Smooth muscle cell (in vitro differentiated cells): ENCODE measurements around the gene DIAPH1. TPM values are rescaled to one million over a fixed set of nuclear protein-coding genes. Genes with fewer than 3 reads are reported as not detected.

Experiments used
- DNase-seq: peaks from one replicate; lab custom pipeline; 2025; ENCODE audit not compliant: unreplicated experiment; lab: John Stamatoyannopoulos, UW
- H2AFZ ChIP-seq: fragments of 200-600 bp; sonication (generic); 2 replicates; pipeline ENCODE4 v1.6.0; 2016; ENCODE audit warnings: antibody characterized with exemption, low read depth, mild to moderate bottlenecking
- H3F3A ChIP-seq: fragments of 200-600 bp; sonication (generic); 2 replicates; pipeline ENCODE4 v1.6.0; 2017; ENCODE audit warnings: antibody characterized with exemption, low read depth
- H3K27ac ChIP-seq: fragments of 200-600 bp; sonication (generic); 2 replicates; pipeline ENCODE4 v1.5.1; 2016; ENCODE audit warnings: low read depth, mild to moderate bottlenecking
- H3K27me3 ChIP-seq: fragments of 200-600 bp; sonication (generic); 2 replicates; pipeline ENCODE4 v1.6.1; 2016; ENCODE audit warnings: low read depth, mild to moderate bottlenecking
- H3K36me3 ChIP-seq: fragments of 200-600 bp; sonication (generic); 2 replicates; pipeline ENCODE4 v1.5.1; 2016; ENCODE audit warnings: low read depth
- H3K4me1 ChIP-seq: fragments of 200-600 bp; sonication (generic); 2 replicates; pipeline ENCODE4 v1.5.1; 2016; ENCODE audit warnings: low read depth
- H3K4me2 ChIP-seq: fragments of 200-600 bp; sonication (generic); 2 replicates; pipeline ENCODE4 v1.6.0; 2016; ENCODE audit warnings: mild to moderate bottlenecking
- H3K4me3 ChIP-seq: fragments of 200-600 bp; sonication (generic); 2 replicates; pipeline ENCODE4 v1.5.1; 2016; ENCODE audit warnings: mild to moderate bottlenecking
- H3K79me2 ChIP-seq: fragments of 200-600 bp; sonication (generic); 2 replicates; pipeline ENCODE4 v1.6.0; 2016; ENCODE audit warnings: low read depth, mild to moderate bottlenecking
- H3K9ac ChIP-seq: fragments of 200-600 bp; sonication (generic); 2 replicates; pipeline ENCODE4 v1.6.0; 2016; ENCODE audit warnings: low read depth
- H3K9me3 ChIP-seq: fragments of 200-600 bp; sonication (generic); replicated peaks from 2 replicates; pipeline ENCODE4 v1.5.1; 2016; ENCODE audit warnings: low read depth
- H4K20me1 ChIP-seq: fragments of 200-600 bp; sonication (generic); 2 replicates; pipeline ENCODE4 v1.6.0; 2016; ENCODE audit warnings: low read depth
- WGBS: methylation state at CpG from one replicate; pipeline ENCODE4 v1.1.7; 2016; ENCODE audit warnings: low lambda C conversion rate; 5-methylcytosine and 5-hydroxymethylcytosine counted together
- polyA plus RNA-seq: library from polyadenylated mRNA; unstranded; fragments of >200 nt; fragmentation: Nextera tagmentation; extraction: Ambion mirVana; gene quantifications from 2 replicates; pipeline ENCODE4 v1.2.1, GENCODE V29; 2016
- total RNA-seq: library from RNA; depleted of rRNA; stranded (reverse); fragments of >200 nt; gene quantifications from 2 replicates; pipeline ENCODE4 v1.2.3, GENCODE V29; 2014
- TF ChIP-seq, protein P1 (sequence below): fragments of 200-600 bp; sonication (generic); IDR thresholded peaks from 2 replicates; pipeline ENCODE4 v1.5.1; 2017; ENCODE audit warnings: borderline replicate concordance, mild to moderate bottlenecking, antibody characterized with exemption; ENCODE audit not compliant: insufficient read depth, poor library complexity, severe bottlenecking

Gene DIAPH1
- total and polyA plus RNA-seq, 2 experiments from 2014 or later, result 15.4 to 26.7 TPM

DNA sequence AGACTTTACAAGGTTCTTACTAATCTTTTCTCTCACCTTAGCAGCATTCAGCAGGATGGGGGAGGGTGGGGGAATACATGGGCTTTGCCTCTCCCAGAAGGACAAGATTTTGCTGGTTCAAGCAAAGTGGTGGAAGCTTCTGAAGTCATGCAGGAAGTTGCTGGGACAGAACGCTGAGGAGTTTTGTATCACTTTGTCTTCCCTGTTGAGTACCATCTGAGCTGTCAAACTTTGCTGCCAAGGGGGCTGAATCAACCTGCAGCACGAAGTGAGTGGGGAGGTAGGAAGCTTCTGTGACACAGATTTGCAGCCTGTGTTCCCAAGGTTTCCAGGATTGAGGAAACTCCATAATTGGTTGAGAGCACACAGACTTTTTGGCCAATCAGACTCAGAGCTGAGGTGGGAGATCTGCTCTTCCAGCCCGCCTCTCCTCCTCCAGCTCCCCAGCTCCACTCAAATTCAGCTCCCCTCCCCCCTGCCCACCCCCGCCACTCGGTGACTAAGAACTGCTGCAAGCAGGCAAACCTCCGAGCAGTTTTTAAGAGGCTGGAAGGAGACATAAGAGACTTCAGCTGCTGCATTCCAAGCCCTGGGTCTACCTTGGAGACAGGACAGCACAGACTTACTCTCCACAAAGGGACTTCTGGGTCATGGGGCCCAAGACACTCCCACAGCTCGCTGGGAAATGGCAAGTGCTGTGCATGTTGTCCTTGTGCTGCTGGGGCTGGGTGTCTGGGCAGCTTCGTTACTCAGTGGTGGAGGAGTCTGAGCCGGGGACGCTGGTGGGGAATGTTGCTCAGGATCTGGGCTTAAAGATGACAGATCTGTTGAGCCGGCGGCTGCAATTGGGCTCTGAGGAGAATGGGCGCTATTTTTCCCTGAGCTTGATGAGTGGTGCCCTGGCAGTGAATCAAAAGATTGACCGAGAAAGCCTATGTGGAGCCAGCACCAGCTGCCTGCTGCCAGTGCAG is 129.9 kb downstream of the DIAPH1 start, which contains the start of gene PCDHGC5:
PCDHGC5 (plus strand) TSS at position 491 of the 971 bp plus-strand sequence; CDS start at position 651, 160 bp downstream.
- Histone ChIP-seq H3K4me3 (peak within 1 kb of the TSS; percentile 15), H4K20me1 (peaks cover 93% of the 10 kb centered on the region), H3K4me2 (peak within 1 kb of the TSS; percentile 82), H2AFZ (no peak within 1 kb of the TSS), H3K9ac (no peak within 1 kb of the TSS), H3F3A (peaks cover 41% of the 10 kb centered on the region), H3K9me3 (no peaks in the 10 kb centered on the region), H3K4me1 (peaks cover 5% of the 10 kb centered on the region), H3K36me3 (no peaks in the 10 kb centered on the region), H3K27me3 (no peaks in the 10 kb centered on the region), H3K79me2 (peaks cover 46% of the 10 kb centered on the region), H3K27ac (peak within 1 kb of the TSS; percentile 81)
- no peak for DNase-seq
- TF ChIP-seq, protein P1, sequence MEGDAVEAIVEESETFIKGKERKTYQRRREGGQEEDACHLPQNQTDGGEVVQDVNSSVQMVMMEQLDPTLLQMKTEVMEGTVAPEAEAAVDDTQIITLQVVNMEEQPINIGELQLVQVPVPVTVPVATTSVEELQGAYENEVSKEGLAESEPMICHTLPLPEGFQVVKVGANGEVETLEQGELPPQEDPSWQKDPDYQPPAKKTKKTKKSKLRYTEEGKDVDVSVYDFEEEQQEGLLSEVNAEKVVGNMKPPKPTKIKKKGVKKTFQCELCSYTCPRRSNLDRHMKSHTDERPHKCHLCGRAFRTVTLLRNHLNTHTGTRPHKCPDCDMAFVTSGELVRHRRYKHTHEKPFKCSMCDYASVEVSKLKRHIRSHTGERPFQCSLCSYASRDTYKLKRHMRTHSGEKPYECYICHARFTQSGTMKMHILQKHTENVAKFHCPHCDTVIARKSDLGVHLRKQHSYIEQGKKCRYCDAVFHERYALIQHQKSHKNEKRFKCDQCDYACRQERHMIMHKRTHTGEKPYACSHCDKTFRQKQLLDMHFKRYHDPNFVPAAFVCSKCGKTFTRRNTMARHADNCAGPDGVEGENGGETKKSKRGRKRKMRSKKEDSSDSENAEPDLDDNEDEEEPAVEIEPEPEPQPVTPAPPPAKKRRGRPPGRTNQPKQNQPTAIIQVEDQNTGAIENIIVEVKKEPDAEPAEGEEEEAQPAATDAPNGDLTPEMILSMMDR, result no peak
- 17% methylated on average over 14 of the region's 14 CpGs for WGBS

DNA sequence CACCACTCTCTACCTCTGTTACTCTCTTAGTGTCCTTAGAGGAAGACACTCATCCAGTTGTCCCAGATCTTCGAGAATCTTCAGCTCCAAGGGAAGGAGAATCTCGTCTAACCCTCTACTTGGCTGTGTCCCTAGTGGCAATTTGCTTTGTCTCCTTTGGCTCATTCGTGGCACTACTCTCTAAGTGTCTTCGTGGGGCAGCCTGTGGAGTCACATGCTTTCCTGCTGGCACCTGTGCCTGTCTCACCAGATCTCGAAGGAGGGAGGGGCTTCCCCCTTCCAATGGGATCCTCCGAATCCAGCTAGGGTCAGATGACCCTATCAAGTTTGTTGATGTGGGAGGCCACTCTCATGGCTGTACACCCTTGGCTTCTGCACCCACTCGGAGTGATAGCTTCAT is 131.7 kb downstream of the DIAPH1 start:
- Histone ChIP-seq H3K9me3 (no peaks in the 10 kb centered on the region), H3K9ac (no peak overlapping the region), H3K4me1 (peaks cover 12% of the 10 kb centered on the region), H4K20me1 (peaks cover 99% of the 10 kb centered on the region), H2AFZ (no peak overlapping the region), H3F3A (peaks cover 30% of the 10 kb centered on the region), H3K27me3 (no peaks in the 10 kb centered on the region), H3K36me3 (no peaks in the 10 kb centered on the region), H3K27ac (no peak overlapping the region), H3K4me3 (no peak overlapping the region), H3K79me2 (peaks cover 53% of the 10 kb centered on the region), H3K4me2 (no peak overlapping the region)
- no peak for DNase-seq
- TF ChIP-seq, protein P1, result no peak
- over 99% methylated on average over 7 of the region's 7 CpGs for WGBS

DNA sequence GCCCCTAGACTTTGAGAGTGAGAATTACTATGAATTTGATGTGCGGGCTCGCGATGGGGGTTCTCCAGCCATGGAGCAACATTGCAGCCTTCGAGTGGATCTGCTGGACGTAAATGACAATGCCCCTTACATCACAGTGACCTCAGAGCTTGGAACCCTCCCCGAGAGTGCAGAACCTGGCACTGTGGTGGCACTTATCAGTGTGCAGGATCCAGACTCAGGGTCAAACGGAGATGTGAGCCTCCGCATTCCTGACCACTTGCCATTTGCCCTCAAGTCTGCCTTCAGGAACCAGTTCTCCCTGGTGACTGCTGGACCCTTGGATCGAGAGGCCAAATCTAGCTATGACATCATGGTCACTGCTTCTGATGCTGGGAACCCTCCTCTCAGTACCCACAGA is 132.7 kb downstream of the DIAPH1 start:
- WGBS, result 97% methylated on average over 9 of the region's 9 CpGs
- Histone ChIP-seq H3K79me2 (peaks cover 53% of the 10 kb centered on the region), H3K27ac (no peak overlapping the region), H3K27me3 (no peaks in the 10 kb centered on the region), H4K20me1 (peaks cover 99% of the 10 kb centered on the region), H3K4me3 (no peak overlapping the region), H3K4me1 (peaks cover 12% of the 10 kb centered on the region), H2AFZ (no peak overlapping the region), H3K9ac (no peak overlapping the region), H3K9me3 (no peaks in the 10 kb centered on the region), H3F3A (peaks cover 23% of the 10 kb centered on the region), H3K36me3 (no peaks in the 10 kb centered on the region), H3K4me2 (no peak overlapping the region)
- no peak for DNase-seq
- TF ChIP-seq, protein P1, result no peak
